Skin of body (tissue), 2 donors: Measurements from ENCODE around the gene ZNF70. TPM values are rescaled to one million over a fixed set of nuclear protein-coding genes. Genes with fewer than 3 reads are reported as not detected.

Experiments
- DNase-seq: peaks from one replicate; lab custom pipeline; 2025; lab: John Stamatoyannopoulos, UW
- total RNA-seq: library from RNA; depleted of rRNA; stranded (reverse); fragments of >200 nt; gene quantifications from one replicate; pipeline ENCODE4 v1.2.3, GENCODE V29; 2014

The ZNF70 gene
- total RNA-seq, 1 donor from 2014 or later: 4.3 TPM

DNA sequence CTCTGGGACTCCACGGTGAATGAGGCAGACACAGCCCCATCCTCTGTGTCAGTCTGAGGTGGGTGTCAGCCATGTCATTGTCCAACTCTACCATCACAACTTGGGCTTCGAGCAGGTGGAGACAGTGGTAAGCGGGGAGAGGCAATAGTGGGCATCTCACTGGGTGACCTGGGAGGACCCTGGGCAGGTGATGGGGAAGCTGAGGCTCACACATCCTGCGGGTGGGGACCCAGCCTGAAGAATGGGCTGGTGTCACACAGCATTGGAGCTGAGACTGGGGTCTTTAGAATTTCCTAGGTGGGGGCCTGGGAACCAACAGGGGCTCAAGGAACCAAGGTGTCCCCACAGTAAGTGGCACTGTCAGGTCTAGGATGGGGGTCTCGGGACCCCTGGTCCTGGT, 28.8 kb upstream of the ZNF70 start:
- no peak for DNase-seq

DNA sequence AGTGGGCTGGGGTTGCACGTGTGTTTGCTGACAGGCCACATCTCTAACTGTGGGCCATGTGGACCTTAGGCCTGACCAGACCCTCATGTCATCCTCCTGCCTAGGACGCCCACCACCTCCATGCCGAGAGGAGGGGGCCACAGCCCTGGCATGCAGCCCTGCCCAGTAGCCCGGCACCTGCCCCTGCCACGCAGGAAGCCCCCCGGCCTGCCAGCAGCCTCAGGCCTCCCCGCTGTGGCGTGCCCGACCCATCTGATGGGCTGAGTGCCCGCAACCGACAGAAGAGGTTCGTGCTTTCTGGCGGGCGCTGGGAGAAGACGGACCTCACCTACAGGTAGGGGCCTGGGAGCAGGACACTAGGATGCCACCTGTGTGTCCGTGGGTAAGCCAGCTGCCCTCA, 28.2 kb upstream of the ZNF70 start:
- DNase-seq: no peak

DNA sequence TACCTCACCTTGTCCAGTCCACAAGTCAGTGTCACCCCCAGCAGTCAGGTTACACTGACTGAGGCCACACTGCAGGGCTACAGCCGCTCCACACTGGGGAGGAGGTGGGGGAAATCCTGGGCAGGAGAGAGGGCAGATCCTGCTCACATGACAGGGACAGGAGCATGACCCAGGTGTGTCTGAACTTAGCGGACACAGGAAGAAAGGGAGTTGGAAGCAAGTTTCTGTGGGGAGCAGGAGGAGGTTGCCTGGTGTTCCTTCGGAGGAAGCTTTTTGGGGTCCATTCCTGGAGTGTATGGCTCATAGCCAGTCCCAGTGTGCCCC, 27.6 kb upstream of the ZNF70 start:
- DNase-seq: no peak

DNA sequence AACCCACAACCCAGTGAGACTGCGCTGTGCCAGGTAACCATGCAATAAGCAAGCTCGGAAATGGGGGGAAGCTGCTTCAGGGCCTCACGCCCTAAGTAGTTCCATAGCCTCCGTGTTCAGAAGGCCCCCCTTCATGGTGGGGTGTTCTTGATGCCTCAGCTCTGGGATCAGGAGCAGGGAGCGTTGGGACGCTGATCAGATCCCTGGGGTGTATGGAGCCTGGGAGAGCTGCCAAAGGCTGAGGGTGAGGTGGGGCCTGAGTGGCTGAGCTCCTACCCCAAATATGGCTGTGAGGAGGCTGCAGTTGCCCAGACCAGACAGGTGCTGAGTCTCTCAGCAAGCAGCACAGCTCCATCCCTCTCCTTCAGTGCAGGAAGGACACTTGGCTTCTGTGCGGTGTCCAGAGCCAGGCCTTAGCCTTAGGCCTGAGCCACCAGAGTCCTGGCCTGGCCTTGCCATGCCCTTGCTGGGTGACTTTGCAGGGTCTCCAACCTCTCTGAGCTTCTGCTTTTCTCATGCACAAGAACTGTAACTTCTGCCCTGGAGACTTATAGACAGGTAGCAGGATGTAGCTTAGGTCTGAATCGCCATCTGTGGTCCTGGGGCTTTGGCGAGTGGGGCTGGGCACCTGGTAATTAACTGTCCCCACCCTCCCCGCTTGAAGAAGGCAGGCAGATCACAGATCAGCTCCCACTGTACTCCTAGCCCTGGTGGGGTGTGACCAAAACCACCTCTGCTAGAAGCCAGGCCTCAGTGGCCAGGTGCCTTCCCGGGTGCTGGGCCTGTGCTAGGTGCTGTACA, 27.1 kb upstream of the ZNF70 start:
- no peak for DNase-seq

DNA sequence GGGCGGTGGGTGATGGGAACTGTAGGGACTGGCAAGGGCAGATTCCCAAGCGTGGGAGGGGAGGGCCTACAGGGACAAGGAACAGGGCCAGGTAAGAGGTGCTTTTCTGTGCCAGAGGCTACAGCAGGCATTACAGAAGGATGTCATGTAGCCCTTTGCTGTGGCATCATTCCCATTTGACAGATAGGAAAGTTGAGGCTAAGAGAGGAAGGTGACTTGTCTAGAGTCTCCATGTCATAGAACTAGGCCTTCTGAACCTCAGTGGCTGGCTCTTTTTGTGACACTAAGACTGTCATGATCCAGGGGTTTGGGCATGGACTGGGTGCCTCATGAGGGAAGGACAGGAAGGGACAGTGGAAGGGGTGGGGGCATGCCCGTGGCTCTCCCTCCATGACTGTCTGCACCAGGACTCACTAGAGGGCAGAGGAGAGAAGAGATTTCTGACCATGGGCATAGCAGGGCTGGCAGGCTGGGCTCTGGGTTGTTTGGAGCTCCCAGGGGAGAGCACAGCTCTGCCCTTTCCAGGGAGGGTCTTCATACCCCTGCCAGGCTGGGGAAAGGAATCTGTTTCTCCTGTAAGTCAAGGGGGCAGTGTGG, 25.0 kb upstream of the ZNF70 start:
- no peak for DNase-seq

DNA sequence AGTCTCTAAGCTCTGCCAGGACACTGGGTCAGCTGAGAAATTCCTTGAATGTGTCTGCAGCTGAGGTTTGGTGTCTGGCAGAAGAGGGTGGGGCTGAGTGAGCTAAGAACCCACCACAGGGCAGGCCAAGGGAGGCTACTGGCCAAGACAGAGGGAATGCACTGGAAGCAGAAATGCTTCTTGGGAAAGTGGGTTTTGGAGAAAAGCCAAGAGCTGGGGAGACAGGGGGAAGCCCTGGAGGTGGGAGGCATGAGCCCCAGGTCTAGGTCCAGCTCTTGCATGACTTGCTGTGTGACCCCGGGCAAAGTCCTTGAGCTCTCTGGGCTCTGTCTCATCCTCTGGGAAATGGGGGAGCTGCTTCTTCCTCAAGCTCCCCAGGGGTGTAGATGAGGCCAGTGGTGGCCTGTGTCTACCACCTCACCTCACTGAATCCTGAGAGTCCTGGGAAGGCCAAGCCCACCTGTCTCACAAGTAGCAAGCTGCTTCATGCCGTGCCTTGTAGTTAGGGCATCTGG, 24.1 kb upstream of the ZNF70 start:
- DNase-seq: no peak

DNA sequence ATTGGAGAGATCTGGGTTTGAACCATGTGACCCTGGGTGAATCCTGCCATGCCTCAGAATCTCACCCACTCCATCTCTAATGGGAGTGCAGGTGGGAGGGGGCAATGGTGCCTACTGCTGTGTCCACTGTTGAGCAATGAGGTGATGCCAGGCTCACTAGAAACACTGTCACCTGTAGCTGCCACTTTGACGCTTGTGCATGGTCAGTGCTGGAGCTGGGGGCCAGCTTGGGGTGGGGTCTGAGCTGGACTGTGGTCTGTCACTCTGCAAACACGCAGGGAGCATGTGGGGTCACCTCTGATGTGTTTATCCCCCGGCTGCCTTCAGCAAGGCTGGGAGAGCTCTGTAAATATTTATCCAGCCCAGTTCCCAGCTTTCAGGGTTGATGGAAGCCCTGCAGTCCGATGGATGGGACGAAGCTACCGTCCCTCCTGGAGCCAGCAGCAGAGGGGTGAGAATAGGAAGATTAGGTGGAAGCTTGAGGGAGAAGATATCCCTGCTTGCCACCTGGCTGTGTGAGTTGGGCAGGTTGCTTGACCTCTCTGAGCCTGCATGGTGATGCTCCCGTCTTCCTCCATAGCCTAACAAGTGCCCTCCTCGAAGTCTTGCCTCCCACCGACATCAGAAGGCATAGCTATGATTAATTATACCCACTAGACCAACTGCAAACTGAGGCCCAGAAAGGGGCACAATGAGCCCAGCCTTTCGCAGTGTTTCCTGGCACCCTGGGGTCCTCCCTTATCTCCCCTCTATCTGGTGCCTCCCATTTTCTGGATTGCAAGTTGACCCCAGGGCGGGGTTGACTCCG, 23.4 kb upstream of the ZNF70 start:
- no peak for DNase-seq

DNA sequence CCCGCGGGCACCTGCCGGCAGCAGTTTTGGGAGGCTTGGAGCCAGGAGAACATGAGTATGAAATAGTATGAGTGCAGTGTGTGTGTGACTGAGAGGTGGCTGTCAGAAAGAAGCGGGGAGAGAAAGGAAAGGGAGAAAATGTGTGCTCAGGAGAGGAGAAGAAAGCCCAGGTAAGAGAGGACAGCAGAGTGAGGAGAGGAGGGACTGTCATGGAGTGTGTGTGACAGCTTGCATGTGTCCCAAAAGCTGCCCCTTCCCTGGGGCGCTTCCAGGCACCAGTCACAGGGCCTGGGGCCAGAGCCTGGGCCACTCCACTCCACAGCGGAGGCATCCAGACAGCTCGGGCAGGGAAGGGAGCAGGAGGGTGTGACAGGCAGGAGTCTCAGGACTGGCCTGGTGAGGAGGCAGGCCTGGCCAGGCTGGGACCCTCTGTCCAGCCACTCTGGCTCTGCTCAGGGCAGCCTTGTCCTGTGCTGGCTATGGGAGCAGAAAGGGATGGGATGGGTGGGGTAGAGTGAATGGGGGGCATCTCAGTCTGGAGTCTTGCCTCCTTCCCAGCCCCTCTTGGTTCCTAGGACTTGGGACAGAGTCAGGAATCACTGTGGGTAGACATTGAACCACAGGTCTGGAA, 22.7 kb upstream of the ZNF70 start:
- DNase-seq: no peak

DNA sequence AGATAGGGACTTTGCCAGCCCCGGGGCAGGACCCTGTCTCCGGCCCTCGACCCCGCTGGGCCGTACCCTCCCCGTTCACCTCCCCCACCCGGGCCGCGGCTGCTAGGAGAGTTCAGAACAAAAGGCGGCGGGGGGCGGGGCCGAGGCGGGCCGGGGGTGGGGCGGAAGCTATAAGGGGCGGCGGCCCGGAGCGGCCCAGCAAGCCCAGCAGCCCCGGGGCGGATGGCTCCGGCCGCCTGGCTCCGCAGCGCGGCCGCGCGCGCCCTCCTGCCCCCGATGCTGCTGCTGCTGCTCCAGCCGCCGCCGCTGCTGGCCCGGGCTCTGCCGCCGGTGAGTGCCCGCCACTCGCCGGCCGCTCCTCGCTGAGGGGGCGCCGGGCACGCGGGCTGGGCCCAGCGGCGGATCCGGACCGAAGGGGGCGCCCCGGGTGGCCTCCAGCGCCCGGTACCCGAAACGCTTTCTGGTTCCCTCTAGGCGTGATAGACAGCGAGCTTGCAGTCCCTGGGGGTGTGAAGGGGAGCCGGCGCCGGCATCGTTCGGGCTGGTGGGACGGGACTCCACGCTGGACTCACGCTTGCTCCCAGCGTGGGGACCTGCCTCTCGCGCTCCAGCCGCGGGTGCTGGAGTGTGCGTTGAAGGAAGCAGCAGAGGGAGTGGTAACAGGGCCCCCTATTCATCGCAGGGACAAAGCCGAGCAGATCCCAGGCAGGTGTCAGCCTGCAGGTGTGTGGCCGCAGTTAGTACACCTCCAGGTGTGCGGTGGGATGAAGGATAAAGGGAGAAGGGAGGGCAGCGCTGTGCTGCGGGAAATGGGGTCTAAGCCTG, 21.9 kb upstream of the ZNF70 start, which contains the start of gene MMP11:
MMP11 (plus strand) TSS at position 201 of the 825 bp plus-strand sequence; CDS start at position 223, 22 bp downstream.
- no peak for DNase-seq

DNA sequence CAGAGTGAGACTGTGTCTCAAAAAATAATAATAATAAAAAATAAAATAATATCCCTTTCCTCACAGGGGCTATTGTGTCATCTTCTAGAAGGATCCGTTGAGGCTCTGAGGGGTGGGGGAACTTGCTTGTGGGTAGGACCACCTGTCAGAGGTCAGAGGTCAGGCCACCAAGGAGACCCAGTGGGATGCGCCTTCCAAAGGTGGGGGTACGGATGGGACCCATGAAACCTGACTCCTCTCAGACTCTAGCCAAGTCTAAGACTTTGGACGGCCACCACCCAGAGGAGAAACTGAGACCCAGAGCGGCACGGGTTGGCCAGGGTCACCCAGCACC, 21.4 kb upstream of the ZNF70 start:
- DNase-seq: no peak

DNA sequence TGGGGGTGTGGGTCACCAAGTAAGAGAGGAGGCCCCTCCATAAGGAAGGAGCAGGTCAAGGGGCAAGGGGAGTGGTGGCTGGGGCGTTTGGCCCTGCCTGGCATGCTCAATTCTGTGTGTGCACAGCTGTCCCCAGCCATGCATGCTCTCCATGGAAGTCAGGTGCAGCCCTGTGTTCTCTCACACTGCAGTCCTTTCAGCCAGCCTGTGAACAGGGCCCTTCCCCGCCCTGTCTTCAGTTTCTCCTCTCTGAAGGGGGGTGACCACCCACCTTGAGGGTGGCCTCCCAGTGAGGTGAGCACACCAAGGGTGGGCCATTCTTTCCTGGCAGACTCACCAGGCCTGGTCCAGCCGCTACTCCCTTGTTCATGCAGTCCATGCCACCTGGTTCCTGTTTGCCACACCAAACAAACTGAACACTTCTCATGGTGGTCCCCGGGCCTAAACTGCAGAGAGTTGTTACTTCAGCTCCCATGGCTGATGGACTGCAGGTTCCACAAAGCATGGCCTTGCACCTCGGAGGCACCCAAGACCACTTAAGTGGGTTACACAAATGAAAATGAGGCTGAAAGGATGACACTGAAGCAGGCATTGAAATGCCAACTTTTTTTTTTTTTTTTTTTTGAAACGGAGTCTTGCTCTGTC, 18.5 kb upstream of the ZNF70 start:
- no peak for DNase-seq

DNA sequence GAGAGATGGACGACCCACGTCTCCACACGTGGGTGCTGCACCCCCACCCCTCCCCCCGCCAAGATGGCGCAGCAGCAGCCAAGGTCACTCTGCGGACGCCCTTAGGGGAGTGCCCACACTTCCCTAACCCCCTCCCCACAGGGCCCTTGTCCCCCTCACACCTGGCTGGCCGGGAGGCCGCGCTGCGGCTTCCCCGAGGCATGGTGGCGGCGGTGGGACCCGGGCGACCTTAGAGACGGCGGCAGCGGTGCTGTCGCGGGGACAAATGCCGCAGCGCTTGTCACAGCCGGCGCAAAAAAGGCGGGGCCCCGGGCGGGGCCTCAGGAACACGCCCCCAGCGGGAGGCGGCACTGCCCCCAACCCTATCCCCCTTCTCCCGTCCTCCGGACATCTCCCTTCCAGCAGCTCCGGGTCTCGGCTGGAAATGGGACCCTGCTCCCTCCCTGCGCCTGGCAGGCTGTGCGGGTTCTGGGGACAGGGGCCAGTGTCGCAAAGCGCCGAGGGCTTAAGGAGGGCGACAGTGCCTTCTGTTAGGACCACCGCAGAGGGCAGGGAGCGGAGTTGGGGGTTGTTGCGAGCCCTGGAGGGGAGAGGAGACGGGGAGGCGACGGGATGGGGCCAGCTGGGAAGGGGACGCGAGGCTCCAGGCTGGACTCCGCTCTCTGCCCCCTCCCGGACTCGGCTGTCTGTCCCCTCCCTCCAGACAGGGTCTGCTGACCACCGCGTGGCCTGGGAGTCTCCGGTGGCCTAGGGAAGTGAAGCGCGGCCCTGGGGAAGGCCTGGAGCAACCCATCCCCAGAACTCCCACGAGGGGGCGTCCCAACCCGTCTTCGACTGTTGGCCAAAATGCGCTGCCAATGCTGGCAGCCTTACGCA, 17.0 kb upstream of the ZNF70 start, which contains the start of gene CHCHD10:
CHCHD10 (minus strand) TSS at position 300 of the 876 bp plus-strand sequence; CDS start at position 202, 98 bp downstream.
- peak; percentile 61 for DNase-seq

DNA sequence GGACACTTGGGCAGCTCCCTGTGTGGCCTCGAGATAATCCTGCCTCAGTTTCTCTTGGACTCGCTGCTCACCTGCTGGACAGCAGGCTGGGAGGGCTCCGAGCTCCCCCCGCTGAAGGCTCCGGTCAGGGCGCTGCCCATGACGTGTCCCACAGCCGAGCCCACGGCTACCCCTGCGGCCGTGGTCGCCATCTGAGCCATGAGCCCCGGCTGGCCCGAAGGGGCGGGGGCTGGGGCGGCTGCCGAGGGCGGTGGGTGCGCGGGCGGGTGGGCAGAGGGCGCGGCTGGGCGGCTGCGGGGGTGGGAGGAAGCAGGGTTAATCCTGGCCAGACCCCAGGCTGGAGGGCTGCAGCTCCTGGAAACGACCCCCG, 16.4 kb upstream of the ZNF70 start:
- no peak for DNase-seq

DNA sequence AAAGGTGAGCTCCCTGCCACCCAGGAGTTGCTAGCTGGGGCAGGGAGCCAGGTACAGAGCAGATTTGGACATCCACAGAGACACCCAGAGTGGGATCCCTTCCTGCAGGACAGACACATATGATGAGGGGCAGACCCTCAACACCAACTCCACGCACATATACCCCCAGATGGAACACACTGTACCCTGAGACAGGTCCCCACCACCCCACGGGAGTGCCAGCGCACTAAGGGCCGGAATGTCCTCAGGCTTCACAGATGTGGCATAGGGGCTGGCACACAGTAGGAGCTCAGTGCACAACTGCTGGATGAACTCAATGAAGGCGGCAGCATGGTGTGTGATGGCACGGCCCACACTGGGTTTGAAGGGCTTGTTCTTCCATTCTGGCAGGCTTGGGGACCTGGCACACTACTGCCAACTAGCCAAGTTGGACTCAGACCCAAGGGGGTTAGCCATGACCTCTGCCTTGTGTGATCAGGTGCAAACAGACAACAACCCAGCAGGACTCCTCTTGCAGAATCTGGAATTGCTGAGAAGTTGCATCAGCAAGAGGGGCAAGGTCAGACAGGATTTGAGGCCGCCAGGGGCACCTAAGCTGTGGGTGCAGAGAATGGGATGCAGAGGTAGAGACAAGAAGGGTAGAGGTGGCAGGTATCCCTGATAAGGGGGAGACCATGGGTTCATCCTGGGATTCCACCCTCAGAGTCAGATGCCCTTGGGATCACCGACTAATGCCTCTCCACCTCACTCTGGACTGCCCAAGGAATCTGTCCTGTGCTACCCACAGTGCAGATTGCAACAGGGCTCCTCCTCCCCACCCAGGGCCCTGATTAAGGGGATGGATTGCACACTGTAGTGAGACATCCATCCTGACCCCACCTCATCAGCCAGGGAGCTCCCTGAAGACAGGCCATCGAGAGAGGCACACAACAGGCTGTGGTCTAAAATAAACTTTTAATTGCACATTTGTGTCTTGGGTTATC, 14.3 kb upstream of the ZNF70 start:
- no peak for DNase-seq

DNA sequence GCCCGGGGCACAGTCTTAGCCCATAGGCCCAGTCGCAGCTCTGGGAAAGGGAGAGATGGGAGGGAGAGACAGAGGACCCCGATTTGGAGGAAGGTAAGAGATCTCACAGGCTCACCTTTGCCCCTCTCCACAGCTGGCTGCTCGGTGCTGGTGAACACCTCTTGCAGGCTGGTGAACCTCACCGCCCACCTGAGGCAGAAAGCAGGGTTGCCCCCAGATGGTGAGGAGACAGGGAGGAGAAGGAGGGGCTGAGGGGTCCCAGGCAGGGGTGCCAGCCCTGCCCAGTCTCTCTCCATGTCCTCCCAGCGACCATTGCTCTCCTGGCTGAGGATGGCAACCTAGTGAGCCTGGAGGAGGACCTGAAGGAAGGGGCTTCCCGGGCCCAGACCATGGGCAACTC, 13.0 kb upstream of the ZNF70 start:
- DNase-seq: no peak

DNA sequence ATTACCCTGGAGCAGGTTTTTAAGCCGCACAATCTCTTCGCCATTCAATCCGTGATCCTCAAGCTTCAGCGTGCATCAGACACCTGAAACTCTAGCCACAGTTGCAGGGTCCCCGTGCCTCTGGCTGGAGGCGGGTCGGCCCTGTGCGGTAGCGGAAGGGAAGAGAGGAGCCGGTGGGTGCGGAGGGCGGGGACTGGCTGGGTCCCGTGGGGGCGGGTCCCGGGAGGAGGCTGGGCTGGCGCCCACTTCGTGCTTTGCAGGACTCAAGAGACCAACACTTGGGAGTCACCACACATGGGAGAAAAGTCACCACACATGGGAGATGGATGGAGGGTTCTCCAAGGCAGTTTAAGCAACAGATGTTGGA, 12.7 kb upstream of the ZNF70 start:
- DNase-seq: no peak

DNA sequence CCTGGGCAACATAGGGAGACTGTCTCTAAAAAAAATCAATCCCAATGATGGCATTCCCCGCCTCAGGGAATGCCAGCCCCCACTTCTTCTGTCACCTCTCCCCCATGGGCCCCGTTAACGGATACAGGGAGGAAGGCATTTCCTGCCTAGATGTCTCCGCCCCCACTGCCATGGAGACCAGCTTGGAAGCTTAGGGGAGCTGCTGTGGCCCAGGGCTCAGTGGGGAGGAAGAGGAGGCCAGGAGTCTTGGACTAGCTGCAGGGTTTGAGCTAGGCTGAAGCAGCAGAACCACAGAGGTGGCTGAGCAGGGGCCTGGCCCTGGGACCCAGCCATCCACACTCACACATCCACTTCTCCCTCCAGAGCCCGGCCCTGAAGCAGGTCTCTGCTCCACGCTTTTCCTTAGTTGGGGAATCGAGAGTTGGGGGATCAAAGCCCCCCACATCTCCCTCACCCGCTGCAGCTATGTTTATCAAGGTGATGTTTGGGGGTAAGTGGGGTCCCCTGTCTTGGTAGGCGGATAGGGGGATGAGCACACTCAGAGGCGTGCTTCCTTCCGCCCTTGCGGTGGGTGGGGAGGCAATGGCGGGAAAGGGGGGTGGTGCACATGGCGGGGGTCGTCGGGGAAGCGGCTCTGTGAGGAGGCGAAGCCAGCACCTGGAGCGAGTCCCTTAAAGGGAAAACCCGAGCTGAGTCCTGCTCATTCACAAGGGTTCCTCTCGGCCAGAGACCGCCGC, 12.1 kb upstream of the ZNF70 start, which contains the start of gene C22orf15:
C22orf15 (plus strand) TSS at position 149 of the 737 bp plus-strand sequence; CDS start at position 466, 317 bp downstream.
- DNase-seq: no peak
